GM19438 (cell line): ENCODE data around the gene PRSS12.
"Not testable (repeated sequence)": the region's sequence is repeated elsewhere in the genome, so short reads cannot be mapped to it uniquely, and the experiment has no call there.

Source experiments
- ATAC-seq: cut with Tn5 transposase; IDR thresholded peaks from one replicate; pipeline ENCODE4 v1.9.1; 2021; ENCODE audit warnings: low read depth; ENCODE audit not compliant: unreplicated experiment

The PRSS12 gene

GRCh38 chr4:118352843-118353533 is at the start of gene PRSS12:
Gene PRSS12, minus strand, starts transcription at chr4:118353003. Its CDS starts 283 bp downstream, at chr4:118352720.
- ATAC-seq, result peak; percentile 99

- ATAC-seq, result no peak
Observed at GRCh38 chr4:118400356-118400755, 47.6 kb upstream of the PRSS12 start.

GRCh38 chr4:118399883-118400282 is 47.1 kb upstream of the PRSS12 start:
- ATAC-seq, result not testable (repeated sequence)

- peak; percentile 84 for ATAC-seq
Observed at GRCh38 chr4:118398226-118399090, 45.7 kb upstream of the PRSS12 start.

GRCh38 chr4:118397623-118397979 is 44.8 kb upstream of the PRSS12 start:
- ATAC-seq, result no peak

- no peak for ATAC-seq
Observed at GRCh38 chr4:118396881-118397622, 44.2 kb upstream of the PRSS12 start.

GRCh38 chr4:118395057-118395644 is 42.3 kb upstream of the PRSS12 start:
- ATAC-seq, result no peak

GRCh38 chr4:118392509-118392908 is 39.7 kb upstream of the PRSS12 start:
- ATAC-seq, result not testable (repeated sequence)

GRCh38 chr4:118390121-118390520 is 37.3 kb upstream of the PRSS12 start:
- no peak for ATAC-seq

- no peak for ATAC-seq
Observed at GRCh38 chr4:118389721-118390120, 36.9 kb upstream of the PRSS12 start.

- ATAC-seq, result no peak
Observed at GRCh38 chr4:118388606-118389005, 35.8 kb upstream of the PRSS12 start.

- ATAC-seq, result no peak
Observed at GRCh38 chr4:118381902-118382301, 29.1 kb upstream of the PRSS12 start.

- no peak for ATAC-seq
Observed at GRCh38 chr4:118373614-118374255, 20.9 kb upstream of the PRSS12 start.

GRCh38 chr4:118372251-118372650 is 19.4 kb upstream of the PRSS12 start:
- no peak for ATAC-seq

GRCh38 chr4:118369231-118369630 is 16.4 kb upstream of the PRSS12 start:
- ATAC-seq, result no peak

GRCh38 chr4:118367872-118368271 is 15.1 kb upstream of the PRSS12 start:
- ATAC-seq, result no peak

- ATAC-seq, result no peak
Observed at GRCh38 chr4:118367361-118367760, 14.6 kb upstream of the PRSS12 start.

- ATAC-seq, result no peak
Observed at GRCh38 chr4:118363166-118363565, 10.4 kb upstream of the PRSS12 start.

- ATAC-seq, result no peak
Observed at GRCh38 chr4:118361192-118361591, 8.4 kb upstream of the PRSS12 start.

- no peak for ATAC-seq
Observed at GRCh38 chr4:118360106-118360505, 7.3 kb upstream of the PRSS12 start.
